Stimulated activated CD4-positive, alpha-beta T cell treated with anti-CD3 and anti-CD28 coated beads, TNF-alpha, amount 100 ng/mL, for 24 hours (primary cell): ENCODE data around the gene NXPE1.

ENCODE experiments used
- DNase-seq, 3 experiments: peaks; one replicate each; pipeline ENCODE4 v3.0.0-alpha.2; 2020; ENCODE audit warnings: low read depth in 3 of 3

Gene NXPE1

DNA sequence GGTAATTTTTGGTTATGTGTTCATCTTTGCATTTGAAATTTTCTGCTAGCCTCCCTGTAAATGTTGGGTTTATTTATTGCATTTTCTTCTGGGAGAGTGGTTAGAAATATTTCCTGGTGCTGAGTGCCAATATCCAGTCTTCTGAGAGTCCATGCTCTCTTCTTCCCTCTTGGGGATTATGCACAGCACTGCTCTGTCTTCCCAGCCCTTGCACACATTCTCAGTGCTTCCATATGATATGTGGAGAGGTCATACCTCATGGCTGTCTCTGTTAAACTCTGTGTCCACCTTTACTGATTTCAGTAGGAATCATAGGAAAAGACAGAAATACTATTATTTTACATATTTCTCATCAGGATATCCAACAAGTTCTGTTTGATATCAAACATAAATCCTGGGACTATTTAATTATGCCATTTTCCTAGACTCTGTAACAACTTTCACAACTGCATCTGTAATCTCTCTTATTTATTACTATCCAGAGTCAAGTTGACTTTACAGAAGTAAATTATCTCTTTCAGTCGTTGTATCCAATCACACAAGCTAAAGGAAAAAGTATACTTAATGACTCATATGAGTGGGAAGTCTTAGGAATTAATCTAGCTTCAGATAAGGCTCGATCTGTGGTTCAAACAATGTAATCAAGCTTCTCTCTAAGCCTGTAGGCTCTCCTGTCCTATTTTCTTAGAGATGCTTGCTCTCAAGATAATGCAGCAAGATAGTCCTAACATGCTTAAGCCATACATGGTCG, 2.7 kb upstream of the NXPE1 start:
- DNase-seq = no peak

DNA sequence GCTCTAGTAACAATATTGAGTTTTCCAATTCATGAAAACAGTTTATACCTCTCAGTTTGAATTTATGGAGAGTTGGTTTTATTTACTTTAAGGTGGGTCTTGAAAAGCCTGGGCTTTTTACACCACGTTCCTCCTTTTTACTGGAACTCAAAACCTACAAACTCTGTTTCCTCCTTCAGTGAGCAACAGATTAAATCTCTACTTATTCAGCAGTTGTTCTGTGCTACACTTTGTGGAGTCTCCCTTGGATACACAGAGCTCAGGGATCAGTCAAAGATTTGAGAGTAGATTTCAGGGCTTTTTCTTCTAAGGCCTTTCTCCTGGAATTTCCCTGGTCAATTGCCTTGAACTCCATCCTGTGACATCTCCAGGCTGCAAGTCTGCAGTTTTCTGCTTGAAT, 3.5 kb downstream of the NXPE1 start:
- no peak for DNase-seq

DNA sequence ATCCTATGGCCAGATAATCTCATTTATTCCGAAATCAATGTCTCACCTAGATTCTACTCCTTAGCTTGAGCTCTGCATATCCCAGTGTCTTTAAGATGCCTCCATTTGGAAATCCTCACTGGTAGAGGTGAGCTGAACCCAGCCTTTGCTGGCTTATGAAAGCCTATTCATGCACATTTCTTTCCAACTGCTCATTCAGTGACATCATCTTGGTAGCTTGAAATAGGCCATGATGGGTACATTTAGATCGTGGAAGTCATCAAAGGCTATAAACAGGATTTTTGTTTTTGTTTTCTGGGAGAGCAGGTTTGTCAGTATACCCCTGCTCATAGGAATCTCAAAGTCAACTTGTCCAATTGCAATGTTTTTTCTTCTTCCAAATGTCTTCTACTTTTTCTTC, 6.0 kb downstream of the NXPE1 start:
- DNase-seq = no peak

DNA sequence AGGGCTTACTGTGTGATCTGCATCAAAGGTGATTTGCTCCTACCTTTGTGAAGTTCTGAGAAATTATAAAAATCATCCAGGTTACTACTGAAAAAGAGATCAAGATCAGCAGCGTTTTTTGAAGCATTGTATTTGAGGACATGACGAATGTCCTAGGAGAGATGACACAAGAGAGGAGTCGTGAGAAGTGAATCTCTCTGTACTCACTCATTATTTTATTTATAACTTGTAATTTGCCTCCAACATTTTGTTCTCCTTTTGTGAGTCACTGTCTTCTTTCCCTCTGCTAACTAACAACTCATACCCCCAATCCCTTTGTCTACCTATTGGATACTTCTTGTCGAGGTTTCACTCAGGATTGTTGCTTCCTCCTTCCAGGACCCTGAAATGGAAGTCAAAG, 8.6 kb downstream of the NXPE1 start:
- no peak for DNase-seq

DNA sequence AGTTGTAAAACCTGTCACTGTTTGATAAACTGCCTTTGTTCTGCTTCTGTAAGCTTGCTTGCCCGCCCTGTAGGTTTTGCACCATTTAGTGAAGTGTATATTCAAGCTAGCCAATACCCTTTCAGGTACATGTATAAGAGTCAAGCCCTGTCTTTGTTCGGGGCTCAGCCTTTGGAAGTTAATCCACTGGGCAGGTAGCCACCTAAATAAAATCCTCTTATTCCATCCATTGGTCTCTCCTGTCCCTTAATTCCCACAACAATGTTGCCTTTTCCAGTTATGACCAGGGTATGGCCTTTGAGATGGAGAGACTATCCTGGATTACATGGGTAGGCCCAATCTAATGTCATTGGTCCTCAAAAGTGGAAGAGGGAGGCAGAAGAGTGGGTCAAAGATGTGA, 34.0 kb downstream of the NXPE1 start:
- no peak for DNase-seq

DNA sequence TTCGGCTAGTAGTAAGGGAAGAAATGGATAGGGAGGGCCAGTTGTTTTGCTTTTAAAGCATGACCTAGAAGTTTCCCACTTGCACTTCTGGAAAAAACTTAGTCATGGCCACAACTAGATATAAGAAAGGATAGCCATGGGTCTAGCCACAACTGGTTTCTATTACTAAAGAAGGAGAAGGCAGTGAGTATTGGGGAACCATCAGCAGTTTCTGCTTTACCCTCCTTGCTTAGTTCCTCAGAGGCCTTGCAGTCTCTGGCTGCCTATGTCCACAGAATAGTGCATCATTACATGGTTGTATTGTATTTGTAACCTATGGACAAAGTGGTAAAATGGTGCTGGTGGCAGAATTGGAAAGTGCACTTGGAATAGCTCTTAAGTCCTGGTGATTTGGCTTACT, 35.6 kb downstream of the NXPE1 start:
- no peak for DNase-seq

DNA sequence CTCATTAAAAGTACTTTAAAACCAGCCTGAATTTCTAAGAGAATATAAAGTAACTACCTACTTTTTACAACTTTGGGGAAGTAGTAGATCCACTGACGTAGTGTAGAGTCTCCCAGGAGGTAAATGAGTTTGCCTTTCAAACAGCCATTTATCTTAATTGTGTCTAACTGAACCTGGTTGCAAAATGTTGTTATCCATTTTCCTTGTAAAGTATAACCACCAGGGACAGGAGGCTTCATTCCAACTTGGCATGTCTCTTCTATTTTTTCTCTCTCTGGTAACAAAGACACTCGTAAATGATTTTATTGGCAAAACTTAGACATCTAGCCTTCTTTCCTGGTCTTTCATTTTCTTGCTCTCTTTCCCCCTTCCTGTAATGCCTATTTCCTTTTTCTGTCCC, 36.9 kb downstream of the NXPE1 start:
- DNase-seq = no peak

DNA sequence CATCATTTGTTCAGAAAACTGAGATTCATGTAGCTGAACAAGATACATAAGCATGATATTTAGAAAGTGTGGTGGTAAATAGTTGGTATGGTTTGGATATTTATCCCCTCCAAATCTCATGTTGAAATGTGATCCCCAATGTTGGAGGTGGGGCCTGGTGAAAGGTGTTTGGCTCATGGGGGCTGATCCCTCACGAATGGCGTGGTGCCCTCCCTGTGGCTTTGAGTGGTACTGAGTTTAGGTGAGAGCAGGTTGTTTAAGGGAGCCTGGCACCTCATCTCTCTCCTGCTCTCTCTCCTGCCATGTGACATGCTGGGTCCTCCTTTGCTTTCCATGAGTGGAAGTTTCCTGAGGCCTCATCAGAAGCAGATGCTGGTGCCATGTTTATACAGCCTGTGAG, 48.1 kb downstream of the NXPE1 start:
- DNase-seq = no peak

DNA sequence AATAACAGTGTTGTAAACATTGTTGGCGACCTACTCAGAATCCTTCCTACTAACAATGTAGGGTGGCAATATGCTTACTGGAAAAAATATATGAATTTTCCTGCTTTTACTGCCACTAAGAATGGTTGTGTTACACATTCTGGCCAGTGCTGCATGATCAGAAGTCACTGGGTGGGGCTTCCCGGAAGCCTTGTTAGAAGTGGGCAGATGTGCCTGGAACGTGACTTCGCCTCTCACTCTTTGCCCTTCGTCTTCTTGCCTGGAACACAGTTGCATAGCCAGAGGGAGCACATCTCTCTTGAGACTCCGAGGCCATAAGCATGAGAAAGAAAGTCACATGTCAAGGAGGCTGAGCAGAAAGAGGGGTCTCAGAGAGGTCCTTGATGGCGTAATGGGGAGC, 48.6 kb downstream of the NXPE1 start:
- DNase-seq = no peak

DNA sequence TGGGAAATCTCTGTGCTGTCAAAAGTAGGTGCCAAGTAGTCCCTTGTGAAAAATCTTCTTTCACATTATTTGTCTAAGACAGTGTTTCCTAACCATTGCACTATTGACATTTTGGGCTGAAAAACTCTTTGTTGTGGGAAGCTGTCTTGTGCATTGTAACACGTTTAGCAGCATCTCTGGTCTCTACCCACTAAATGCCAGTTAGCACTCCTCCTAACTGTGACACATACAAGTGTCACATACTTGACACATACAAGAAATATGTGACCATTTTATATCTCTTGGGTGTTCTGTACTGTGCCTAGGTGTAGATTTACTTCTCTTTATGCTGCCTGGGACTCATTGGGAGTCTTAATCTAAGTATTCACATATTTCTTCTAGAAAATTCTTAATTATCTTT, 57.8 kb downstream of the NXPE1 start:
- DNase-seq = no peak

DNA sequence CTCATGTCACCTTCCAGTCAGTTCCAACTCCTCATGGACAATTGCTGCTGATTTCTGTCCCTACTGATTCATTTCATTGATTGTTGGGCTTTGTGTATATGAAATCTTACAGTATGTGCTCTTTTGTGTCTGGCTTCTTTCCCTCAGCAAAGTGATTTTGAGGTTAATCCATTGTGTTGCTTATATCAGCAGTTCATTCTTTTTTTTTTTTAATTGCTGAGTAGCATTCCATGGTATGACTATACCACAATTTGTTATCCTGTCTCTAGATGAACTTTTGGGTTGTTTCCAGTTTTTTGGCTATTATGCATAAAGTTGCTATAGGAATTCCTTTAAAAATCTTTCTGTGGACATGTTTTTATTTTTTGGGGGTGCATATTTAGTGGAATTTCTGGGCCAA, 59.9 kb downstream of the NXPE1 start:
- no peak for DNase-seq

DNA sequence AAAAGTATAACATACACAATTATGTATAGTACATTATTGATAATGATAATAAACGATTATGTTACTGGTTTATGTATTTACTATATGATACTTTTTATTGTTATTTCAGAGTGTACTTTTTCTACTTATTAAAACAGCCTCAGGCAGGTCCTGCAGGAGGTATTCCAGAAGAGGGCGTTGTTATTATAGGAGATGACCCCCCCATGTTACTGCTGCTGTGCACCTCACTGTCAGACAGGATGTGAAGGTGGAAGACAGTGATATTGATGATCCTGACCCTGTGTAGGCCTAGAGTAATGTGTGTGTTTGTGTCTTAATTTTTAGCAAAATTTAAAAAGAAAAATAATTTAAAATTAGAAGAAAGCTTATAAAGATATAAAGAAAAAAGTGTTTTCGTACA, 62.8 kb downstream of the NXPE1 start:
- no peak for DNase-seq

DNA sequence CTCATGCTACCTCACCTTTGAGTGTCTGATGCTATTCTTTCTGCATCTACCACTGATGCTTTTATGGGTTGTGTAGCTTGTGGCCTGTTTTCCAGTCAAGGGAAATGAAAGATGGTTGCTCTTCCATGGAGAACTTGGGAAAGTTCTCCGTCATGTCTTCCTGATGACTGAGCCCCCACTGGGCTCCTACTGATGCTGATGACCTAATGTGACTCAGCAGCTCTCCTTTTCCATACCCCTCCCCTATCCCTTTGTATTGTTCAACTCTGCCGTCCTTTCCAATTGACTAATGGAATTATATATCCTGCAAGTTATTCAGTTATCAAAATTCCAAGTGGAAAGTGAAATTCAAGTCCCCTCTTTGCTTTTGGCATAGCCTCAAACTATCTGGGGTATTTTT, 75.8 kb downstream of the NXPE1 start:
- DNase-seq = no peak

DNA sequence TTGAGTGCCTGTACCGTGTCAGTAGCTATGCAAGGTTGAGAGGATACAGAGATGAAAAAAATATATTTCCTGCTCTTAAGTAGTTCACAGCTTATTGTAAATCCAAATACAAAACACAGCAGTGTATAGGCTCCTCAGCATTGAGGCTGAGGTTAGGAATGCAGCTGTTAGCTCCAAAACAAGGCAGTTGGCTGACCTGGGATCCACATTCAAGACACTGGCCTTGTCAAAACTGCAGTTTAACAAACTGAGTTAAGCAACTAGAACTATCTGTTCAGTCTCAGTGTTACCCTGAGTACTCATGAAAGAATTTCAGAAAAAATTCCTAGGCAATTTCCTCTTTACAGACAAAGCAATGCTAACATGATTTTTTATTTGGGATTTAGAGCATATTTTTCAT, 77.6 kb downstream of the NXPE1 start:
- no peak for DNase-seq

DNA sequence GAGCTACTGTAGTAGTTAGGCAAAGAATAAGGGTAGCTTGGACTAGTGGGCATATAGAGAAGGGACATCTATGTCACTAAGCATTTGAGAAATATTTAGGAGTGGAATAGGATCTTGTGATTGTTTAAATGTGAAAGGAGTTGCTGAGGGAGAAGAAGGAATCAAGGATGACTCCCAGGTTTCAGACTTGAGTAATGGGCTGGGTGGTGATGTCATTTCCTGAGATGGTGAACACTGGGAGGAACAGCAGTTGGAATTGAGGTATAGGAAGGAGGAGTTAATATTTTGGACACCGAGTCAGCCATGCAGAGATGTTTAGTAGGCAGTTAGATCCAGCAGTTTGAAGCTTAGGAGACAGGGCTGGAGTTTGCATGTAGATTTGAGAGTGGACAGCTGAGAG, 80.3 kb downstream of the NXPE1 start:
- DNase-seq = no peak

DNA sequence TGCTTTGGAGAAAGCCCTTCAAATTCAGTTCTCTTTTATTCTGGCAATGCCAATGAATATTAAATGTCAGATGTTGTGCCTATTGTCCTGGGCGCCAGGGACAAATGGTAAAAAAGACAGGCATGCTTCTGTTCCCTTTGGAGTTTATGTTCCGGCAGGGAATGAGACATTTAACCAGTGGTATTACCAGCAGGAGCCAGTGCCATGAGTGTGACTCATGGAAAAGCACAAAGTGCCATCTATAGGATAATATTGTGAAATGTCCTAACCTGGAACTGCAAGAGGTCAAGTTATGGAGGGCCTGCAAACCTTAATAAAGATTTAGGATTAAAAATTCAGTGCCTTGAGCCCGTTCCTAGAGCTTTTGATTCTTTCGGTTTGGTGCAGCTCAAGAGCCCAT, 80.9 kb downstream of the NXPE1 start:
- DNase-seq = no peak

DNA sequence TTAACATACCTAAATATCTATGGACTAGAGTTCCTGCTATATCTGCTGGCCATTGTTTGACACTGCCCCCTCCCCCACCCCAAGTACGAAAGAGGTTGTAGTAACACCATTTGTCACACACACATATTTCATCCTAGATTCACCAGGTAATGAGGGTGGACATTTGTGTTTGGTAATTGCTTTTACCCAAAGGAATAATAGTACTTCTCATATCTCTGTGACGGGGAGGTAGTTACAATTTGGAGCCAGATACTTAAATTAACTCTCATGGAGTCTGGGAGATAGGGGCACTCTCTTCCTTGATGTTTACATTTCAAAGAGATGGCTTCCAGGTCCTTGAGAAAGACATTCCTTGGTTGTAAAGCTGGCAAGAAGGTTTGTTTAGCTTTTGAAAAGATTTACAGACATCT, 81.7 kb downstream of the NXPE1 start:
- no peak for DNase-seq

DNA sequence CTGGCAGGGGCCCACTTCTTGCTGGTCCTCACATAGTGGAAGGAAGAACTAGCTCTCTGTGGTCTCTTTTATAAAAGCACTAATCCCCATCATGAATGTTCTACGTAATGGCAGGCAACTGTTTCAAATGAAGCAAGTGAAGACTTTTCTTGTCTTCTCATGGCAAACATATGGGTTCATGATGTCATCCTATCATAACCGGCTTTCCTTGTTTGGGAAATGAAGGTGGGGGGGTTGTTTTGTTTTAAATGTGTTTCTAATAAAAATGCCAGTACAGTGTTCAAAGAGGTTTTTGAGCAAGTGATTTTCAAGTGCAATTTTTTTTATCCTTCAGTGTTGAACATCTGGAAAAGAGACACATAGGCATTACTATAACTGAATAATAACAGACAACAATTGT, 87.0 kb downstream of the NXPE1 start:
- no peak for DNase-seq
